ENCODE measurements around the gene FRMD8. TPM values are rescaled to one million over a fixed set of nuclear protein-coding genes. Genes with fewer than 3 reads are reported as not detected.

FRMD8 gene
- total and polyA plus RNA-seq, 9 of the 15 experiments (the other 6 are each of a cell fraction or from before 2014, with no cell fraction given): 4.5 to 54.5 (median 15.8) TPM

- TF ChIP-seq ZNF395 (CRISPR knock-in tag; IDR thresholded peaks at IDR 0.05): no peak
- TF ChIP-seq NCOA4 (IDR thresholded peaks at IDR 0.05; ENCODE audit: partially characterized antibody): peak; percentile 92
- TF ChIP-seq CREB5 (CRISPR knock-in tag; IDR thresholded peaks at IDR 0.05): peak; percentile 100
- peak; percentile 100 for TF ChIP-seq ZNF280B (CRISPR knock-in tag; IDR thresholded peaks at IDR 0.05)
- TF ChIP-seq CGGBP1 (CRISPR knock-in tag; IDR thresholded peaks at IDR 0.05): peak; percentile 99
- peak; percentile 99 for TF ChIP-seq DEAF1 (CRISPR knock-in tag; IDR thresholded peaks at IDR 0.05)
- TF ChIP-seq CCNT2 (IDR thresholded peaks at IDR 0.05; ENCODE audit: borderline replicate concordance, extremely low read depth, insufficient read length, low read depth, low read length): peak; percentile 93
- 0 out of 2 replicates have a peak, but pooled peaks have one; percentile 10 for TF ChIP-seq PBX2 (CRISPR knock-in tag; IDR thresholded peaks at IDR 0.05; ENCODE audit: low read depth)
- TF ChIP-seq PBX2 (tag; conservative IDR thresholded peaks at IDR 0.05; ENCODE audit: low read depth): 0 out of 2 replicates have a peak, but pooled peaks have one; percentile 40
- no peak for TF ChIP-seq SFPQ (IDR thresholded peaks at IDR 0.05; ENCODE audit: low read depth, low read length)
- peak; percentile 96 for TF ChIP-seq TAF15 (IDR thresholded peaks at IDR 0.05; ENCODE audit: low read depth, low read length)
These were observed 36.4 kb downstream of the FRMD8 start, which contains the start of gene NEAT1 (continued) for GRCh38 chr11:65422633-65423515.

Data from K562 (cell line).